Hypothalamus (tissue), 51 donors: ENCODE results near the gene LAMA4.
"Not testable (repeated sequence)": the region's sequence is repeated elsewhere in the genome, so short reads cannot be mapped to it uniquely, and the experiment has no call there.

ENCODE experiments used
- DNase-seq, 51 donors: peaks; one replicate each; lab custom pipeline; 2025; lab: John Stamatoyannopoulos, UW

The LAMA4 gene

GRCh38 chr6:112221561-112221960 lies 32.8 kb downstream of the LAMA4 start:
- DNase-seq: no peak

DNA sequence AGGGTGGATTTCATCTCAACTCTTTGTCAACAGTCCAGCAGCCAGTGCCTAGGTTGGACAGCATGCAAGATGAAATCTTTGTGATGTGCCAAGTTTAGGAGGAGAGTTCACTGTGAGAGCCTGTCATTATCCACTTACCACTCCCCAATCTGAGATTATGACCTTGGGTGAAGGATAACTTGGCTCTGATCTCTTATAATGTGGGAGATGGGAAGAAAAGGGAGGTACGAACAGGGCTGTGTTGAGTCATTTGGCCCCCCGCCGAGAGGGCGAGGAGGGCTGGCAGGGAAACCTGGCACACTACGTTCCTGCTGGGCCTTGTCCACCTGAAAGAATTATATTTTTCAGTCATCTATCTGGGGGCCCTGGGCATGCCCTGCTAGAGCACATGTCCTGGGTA lies 35.8 kb downstream of the LAMA4 start:
- DNase-seq: peak in 7 of 51 donors; percentile 1 to 39 (median 22)

GRCh38 chr6:112216662-112217551 lies 37.5 kb downstream of the LAMA4 start:
- no peak for DNase-seq

DNA sequence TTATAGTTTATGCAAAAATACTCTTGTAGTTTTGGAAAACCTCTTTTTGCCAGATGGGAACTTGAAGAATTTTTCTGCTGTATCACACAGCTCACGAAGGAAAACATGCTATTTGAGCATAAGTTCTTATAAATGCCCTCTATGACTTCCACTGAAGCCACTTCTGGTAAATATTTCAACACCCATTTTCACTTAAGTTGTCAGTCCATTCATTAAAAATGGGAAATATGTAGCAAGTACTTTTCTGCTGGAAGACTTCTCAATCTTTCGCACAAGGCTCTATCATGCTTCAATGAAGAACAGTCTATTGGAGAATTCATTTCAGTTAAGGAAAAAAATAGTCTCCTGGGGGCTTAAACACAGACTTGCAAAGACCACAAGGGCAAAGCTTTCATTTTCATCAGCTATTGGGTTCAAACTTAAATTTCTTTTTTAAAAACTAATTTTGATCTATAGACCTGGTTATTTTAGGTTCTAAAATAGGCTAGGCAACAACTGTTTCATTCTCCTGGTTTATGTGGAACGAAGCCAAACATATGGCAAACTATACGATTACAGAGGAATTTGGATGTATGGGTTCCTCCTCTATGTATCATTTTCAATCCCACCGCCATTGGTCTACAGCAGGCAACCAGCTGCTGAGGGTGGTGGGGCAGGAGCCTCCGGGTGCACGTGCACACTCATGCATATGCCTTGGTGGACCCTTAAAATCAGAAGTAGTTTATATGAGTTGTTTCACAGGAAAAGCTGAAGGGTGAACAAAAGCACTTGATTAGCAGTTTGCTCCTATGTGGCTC lies 38.7 kb downstream of the LAMA4 start:
- DNase-seq: no peak

DNA sequence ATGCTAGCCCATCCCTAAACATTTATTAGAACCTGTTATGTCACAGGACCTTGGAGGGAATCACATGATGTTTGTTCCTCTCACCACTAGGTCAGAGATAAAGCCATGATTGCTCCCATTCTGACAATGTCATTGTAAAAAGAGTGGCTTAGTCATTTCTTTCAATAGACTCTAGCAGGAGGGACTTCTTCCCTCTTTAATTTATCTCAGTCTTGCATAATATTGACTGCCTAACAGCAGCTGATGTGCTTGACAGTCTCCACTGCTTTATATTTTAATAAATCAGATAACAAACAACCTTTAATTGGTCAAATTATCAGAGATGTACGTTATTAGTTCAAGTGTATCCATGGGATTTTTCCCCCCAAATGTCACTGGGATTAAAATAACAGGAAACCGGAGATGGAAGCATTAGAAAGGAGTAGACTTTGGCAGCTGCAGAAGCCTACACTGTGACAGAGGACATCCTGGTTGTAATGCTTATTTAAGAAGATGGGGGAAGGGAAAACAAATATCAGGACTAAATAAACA lies 39.6 kb downstream of the LAMA4 start:
- no peak for DNase-seq

DNA sequence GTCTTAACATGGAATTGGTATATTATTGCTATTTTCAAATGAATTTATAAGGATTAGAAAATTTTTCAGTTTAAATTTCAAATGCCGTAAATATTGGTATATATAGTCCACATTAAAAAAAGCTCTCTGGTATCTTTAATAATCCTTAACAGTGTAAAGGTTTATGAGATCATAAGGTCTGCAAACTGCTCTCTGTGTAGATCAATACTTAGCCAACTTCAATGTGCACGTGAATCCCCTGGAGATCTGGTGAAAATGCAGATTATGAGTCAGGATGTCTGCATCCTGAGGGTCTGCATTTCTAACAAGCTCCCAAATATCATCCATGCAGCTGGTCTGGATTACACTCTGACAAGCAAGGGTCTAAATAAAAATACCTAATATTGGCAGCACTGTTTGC lies 43.5 kb downstream of the LAMA4 start:
- no peak for DNase-seq

DNA sequence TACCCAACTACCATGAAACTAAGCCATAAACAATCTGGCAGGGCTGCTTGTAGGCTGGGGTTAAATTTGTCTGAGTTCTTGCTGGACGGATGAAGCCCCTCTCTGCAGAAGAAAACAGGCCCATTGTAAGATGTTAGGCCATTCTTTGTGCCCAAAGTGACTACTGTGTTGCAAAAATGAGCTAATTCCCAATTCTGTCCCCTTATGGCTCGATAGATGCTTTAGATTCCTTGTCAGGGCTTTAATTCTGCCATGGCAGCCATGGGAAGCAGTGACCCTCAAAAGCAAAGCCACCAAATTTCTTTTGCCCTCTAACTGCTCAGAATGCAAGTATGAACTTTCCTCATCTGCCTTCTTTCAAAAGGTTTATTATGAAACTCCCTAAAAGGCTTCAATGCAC lies 45.2 kb downstream of the LAMA4 start:
- peak in 6 of 51 donors; percentile 8 to 54 (median 14) for DNase-seq

DNA sequence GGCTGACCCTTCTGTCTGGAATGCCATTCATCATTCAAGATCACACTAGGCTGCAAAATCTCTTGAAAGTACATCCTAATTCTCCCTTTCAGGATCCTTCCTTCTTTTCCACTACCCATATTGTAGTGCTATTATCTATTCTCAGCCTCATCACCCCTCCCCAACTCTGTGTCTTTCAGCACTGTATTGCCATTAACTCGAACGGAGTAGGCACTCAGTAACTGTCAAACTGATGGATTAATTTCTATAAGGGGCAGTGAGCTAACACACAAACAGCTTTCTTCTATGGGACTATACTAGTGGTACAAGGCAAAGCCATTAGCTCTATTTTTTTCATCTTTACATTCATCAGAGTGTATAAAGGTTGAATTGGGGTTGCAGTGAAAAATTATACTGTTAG lies 46.6 kb downstream of the LAMA4 start:
- DNase-seq: no peak

DNA sequence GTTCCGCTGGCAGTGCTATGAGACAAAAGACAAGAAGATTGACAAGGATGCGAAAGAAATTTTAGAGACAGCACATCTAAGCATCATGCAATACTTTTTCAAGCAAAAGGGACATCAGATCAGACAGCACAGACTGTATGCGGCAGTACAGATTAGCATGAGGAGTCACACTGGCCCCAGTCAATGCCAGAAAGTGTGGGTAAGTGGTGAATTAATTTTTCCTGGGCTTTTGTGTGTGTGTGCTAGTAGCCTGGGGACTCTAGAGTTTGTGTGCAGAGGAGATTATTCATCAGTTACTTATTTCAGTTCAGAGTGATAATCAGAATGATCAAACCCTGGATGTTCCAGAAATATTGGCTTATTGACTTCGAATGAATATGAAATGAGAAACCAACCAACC lies 47.2 kb downstream of the LAMA4 start:
- DNase-seq: no peak

- DNase-seq: no peak
These were observed 48.3 kb downstream of the LAMA4 start for GRCh38 chr6:112206110-112206458.

- no peak for DNase-seq
These were observed 48.8 kb downstream of the LAMA4 start for GRCh38 chr6:112205427-112206109.

- DNase-seq: no peak
These were observed 50.0 kb downstream of the LAMA4 start for GRCh38 chr6:112204350-112204706.

- DNase-seq: no peak
These were observed 50.6 kb downstream of the LAMA4 start for GRCh38 chr6:112203577-112204349.

GRCh38 chr6:112202639-112203341 lies 51.6 kb downstream of the LAMA4 start:
- DNase-seq: no peak

- DNase-seq: not testable (repeated sequence)
These were observed 54.0 kb downstream of the LAMA4 start for GRCh38 chr6:112200185-112200914.

DNA sequence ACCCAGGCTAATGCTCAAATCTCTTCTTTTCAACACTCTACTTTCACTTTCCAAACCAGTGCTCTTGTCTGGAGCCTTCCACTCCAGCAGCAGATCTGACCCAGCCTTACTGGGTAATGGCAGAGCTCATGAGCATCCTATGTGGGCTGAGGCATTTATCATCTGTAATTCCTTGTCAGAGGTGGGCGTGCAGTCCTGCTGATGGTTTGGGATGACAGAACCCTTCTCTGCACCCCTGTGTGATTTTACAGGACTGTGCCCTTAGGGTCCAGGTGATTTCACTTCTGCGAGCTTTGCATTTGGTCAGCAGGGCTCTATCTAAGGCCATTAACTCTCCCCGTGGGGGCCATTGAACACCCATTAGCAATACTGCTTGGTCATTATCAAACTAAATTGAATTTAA lies 55.4 kb downstream of the LAMA4 start:
- no peak for DNase-seq

- no peak for DNase-seq
These were observed 55.8 kb downstream of the LAMA4 start for GRCh38 chr6:112198582-112198981.

- DNase-seq: no peak
These were observed 56.7 kb downstream of the LAMA4 start for GRCh38 chr6:112197636-112198035.

DNA sequence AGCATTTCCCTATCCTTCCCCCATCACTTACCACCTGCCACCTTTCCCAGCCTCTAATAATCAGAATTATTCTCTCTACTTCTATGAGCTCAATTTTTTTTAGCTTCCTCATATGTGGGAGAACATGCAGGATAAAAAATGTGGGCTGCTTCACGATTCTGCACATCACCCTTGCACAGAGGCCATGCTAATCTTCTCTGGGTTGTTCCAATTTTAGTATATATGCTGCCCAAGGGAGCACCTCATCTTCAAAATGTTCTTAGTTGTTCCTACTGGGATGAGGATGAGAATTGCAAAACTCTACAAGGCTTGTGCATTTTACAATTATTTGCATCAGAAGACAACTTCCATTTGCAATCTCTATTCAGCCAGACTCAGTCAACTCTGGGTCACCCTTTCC lies 58.1 kb downstream of the LAMA4 start:
- DNase-seq: no peak
